D721Med (cell line): ENCODE measurements around the gene AOAH.

Experiments
- DNase-seq: peaks from one replicate; pipeline ENCODE4 v3.0.0; 2011; ENCODE audit warnings: low spot score; ENCODE audit not compliant: insufficient read length
- FAIRE-seq: peaks from 2 replicates; lab custom pipeline; 2011; peaks lifted over from hg19 to GRCh38; lab: Jason Lieb, UNC
- CTCF ChIP-seq: IDR thresholded peaks from 2 replicates; pipeline ENCODE4 v1.5.1; 2012; ENCODE audit warnings: mild to moderate bottlenecking, control low read depth; ENCODE audit not compliant: insufficient read depth; ENCODE audit errors: missing control alignments

AOAH gene

GRCh38 chr7:36633377-36633776 is 90.9 kb downstream of the AOAH start:
- no peak for TF ChIP-seq CTCF
- no peak for FAIRE-seq
- DNase-seq = no peak

- FAIRE-seq (no peak), DNase-seq (no peak)
- TF ChIP-seq CTCF = no peak
These were observed 94.1 kb downstream of the AOAH start for GRCh38 chr7:36630112-36630650.

GRCh38 chr7:36629351-36629750 is 94.9 kb downstream of the AOAH start:
- FAIRE-seq (no peak), DNase-seq (no peak)
- no peak for TF ChIP-seq CTCF

- no peak for TF ChIP-seq CTCF
- FAIRE-seq (no peak), DNase-seq (no peak)
These were observed 96.5 kb downstream of the AOAH start for GRCh38 chr7:36627836-36628235.

GRCh38 chr7:36626111-36626510 is 98.2 kb downstream of the AOAH start:
- FAIRE-seq (no peak), DNase-seq (no peak)
- TF ChIP-seq CTCF = no peak

- no peak for DNase-seq
- no peak for FAIRE-seq
- TF ChIP-seq CTCF = no peak
These were observed 99.0 kb downstream of the AOAH start for GRCh38 chr7:36625247-36625646.

- FAIRE-seq (no peak), DNase-seq (no peak)
- TF ChIP-seq CTCF = no peak
These were observed 101.0 kb downstream of the AOAH start for GRCh38 chr7:36623247-36623646.
